Keratinocyte (primary cell): ENCODE results near the gene BEAN1. TPM values are rescaled to one million over a fixed set of nuclear protein-coding genes. Genes with fewer than 3 reads are reported as not detected.
"Not testable (repeated sequence)": the region's sequence is repeated elsewhere in the genome, so short reads cannot be mapped to it uniquely, and the experiment has no call there.

Source experiments
- DNase-seq: peaks from one replicate; pipeline ENCODE4 v3.0.0-alpha.2; 2011; ENCODE audit warnings: low read depth, missing footprints, low spot score
- FAIRE-seq: peaks from 2 replicates; lab custom pipeline; 2011; peaks lifted over from hg19 to GRCh38; lab: Jason Lieb, UNC
- H2AFZ ChIP-seq: 2 replicates; pipeline ENCODE4 v1.6.0; 2012; ENCODE audit warnings: low read length, control low read depth, inconsistent platforms; ENCODE audit not compliant: control insufficient read depth
- H3K27ac ChIP-seq: 2 replicates; pipeline ENCODE4 v1.5.1; 2011; ENCODE audit warnings: low read length; ENCODE audit not compliant: control insufficient read depth, insufficient read depth
- H3K27me3 ChIP-seq: 3 replicates; pipeline ENCODE4 v1.6.0; 2011; ENCODE audit warnings: low read length; ENCODE audit not compliant: control insufficient read depth, insufficient read depth; ENCODE audit errors: extremely low read depth
- H3K36me3 ChIP-seq, 2 experiments: 2 replicates in 1 of 2; 3 replicates in 1 of 2; pipeline ENCODE4 v1.5.1; 2011; ENCODE audit warnings: low read length in 2 of 2, mild to moderate bottlenecking in 1 of 2; ENCODE audit not compliant: control insufficient read depth in 2 of 2, insufficient read depth in 2 of 2; ENCODE audit errors: extremely low read depth in 1 of 2
- H3K4me1 ChIP-seq: 3 replicates; pipeline ENCODE4 v1.5.1; 2011; ENCODE audit warnings: low read length; ENCODE audit not compliant: control insufficient read depth, insufficient read depth; ENCODE audit errors: extremely low read depth
- H3K4me2 ChIP-seq: 3 replicates; pipeline ENCODE4 v1.6.0; 2011; ENCODE audit warnings: low read depth, low read length; ENCODE audit not compliant: control insufficient read depth, insufficient read depth; ENCODE audit errors: extremely low read depth
- H3K4me3 ChIP-seq, 3 experiments: fragments of 200-600 bp in 1 of 3; sonication (generic) in 1 of 3; 2 replicates in 2 of 3; 3 replicates in 1 of 3; pipeline ENCODE4 v1.5.1; 2011 to 2016; ENCODE audit warnings: low read length in 3 of 3, mild to moderate bottlenecking in 3 of 3, control low read depth in 2 of 3, inconsistent platforms in 1 of 3, low read depth in 1 of 3, mixed read lengths in 1 of 3, mixed run types in 1 of 3, moderate library complexity in 1 of 3; ENCODE audit not compliant: control insufficient read depth in 2 of 3, insufficient read depth in 2 of 3; ENCODE audit errors: extremely low read depth in 1 of 3
- H3K79me2 ChIP-seq: 2 replicates; pipeline ENCODE4 v1.6.0; 2012; ENCODE audit warnings: low read length; ENCODE audit not compliant: control insufficient read depth, insufficient read depth
- H3K9ac ChIP-seq: 3 replicates; pipeline ENCODE4 v1.6.0; 2011; ENCODE audit warnings: low read length; ENCODE audit not compliant: control insufficient read depth, insufficient read depth; ENCODE audit errors: extremely low read depth
- H3K9me1 ChIP-seq: 3 replicates; pipeline ENCODE4 v1.6.0; 2011; ENCODE audit warnings: low read length; ENCODE audit not compliant: control insufficient read depth, insufficient read depth; ENCODE audit errors: extremely low read depth
- H3K9me3 ChIP-seq: 2 replicates; pipeline ENCODE4 v1.5.1; 2012; ENCODE audit warnings: low read depth, low read length; ENCODE audit not compliant: control insufficient read depth
- H4K20me1 ChIP-seq: 3 replicates; pipeline ENCODE4 v1.6.0; 2011; ENCODE audit warnings: low read length; ENCODE audit not compliant: control insufficient read depth, insufficient read depth; ENCODE audit errors: extremely low read depth
- dilution Hi-C: fragments of 300-500 bp; cut with MboI; formaldehyde crosslinking; loops from one replicate; pipeline ENCODE4 v1.7.0; 2020; ENCODE audit warnings: low sequenced_read_pairs; ENCODE audit not compliant: extremely low pct_ligation_motif_present
- polyA plus RNA-seq, 5 experiments: library from polyadenylated mRNA; depleted of rRNA in 3 of 5; stranded (reverse) in 3 of 5; stranded (forward) in 1 of 5; unstranded in 1 of 5; fragments of >200 nt; gene quantifications; 1 replicate in 1 of 5; 2 replicates in 3 of 5; 3 replicates in 1 of 5; pipeline versions ENCODE4 v1.2.1 to v1.2.3, GENCODE V29; 2011 to 2012; ENCODE audit warnings: missing spikeins in 2 of 5, low read depth in 1 of 5, low replicate concordance in 1 of 5
- TF ChIP-seq, protein P1 (sequence below), 3 experiments: IDR thresholded peaks in 1 of 3; conservative IDR thresholded peaks in 1 of 3; optimal IDR thresholded peaks in 1 of 3; 2 replicates in 2 of 3; 3 replicates in 1 of 3; pipeline versions ENCODE3 to v1.5.1; 2011; ENCODE audit warnings: low read length in 3 of 3, mild to moderate bottlenecking in 3 of 3, moderate library complexity in 2 of 3, control low read depth in 1 of 3, inconsistent platforms in 1 of 3; ENCODE audit not compliant: insufficient read depth in 2 of 3; ENCODE audit errors: extremely low read depth in 1 of 3

The BEAN1 gene
- polyA plus RNA-seq, 1 donor (not counting 4 experiments of a cell fraction or from before 2014, with no cell fraction given), result 0.24 TPM

DNA sequence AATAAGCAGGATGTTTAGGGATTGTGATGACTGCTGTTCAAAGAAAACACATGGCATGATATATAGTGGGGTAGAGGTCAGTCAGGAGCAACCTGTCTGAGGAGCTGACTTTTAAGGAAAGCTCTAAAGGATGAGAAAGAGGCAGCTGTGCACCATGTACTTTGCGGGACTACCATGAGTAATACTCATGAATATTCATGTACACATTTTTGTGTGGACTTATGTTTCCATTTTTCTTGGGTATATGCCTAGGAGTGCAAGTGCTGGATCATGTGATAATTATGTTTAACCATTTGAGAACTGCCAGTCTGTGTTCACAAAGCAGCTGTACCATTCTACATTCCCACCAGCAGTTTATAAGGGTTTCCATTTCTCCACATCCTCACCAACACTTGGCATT, 35.8 kb downstream of the BEAN1 start:
- H3K36me3 ChIP-seq, result no peaks in the 10 kb centered on the region
- H3K79me2 ChIP-seq, result no peaks in the 10 kb centered on the region
- no peaks in the 10 kb centered on the region for H3K9me3 ChIP-seq
- no peak for DNase-seq
- no peak overlapping the region for H3K27ac ChIP-seq
- no peaks in the 10 kb centered on the region for H3K9me1 ChIP-seq
- peaks cover 27% of the 10 kb centered on the region for H3K27me3 ChIP-seq
- dilution Hi-C loops, result no loop called here
- H3K4me3 ChIP-seq, result no peak overlapping the region
- no peak overlapping the region for H2AFZ ChIP-seq
- TF ChIP-seq, protein P1, sequence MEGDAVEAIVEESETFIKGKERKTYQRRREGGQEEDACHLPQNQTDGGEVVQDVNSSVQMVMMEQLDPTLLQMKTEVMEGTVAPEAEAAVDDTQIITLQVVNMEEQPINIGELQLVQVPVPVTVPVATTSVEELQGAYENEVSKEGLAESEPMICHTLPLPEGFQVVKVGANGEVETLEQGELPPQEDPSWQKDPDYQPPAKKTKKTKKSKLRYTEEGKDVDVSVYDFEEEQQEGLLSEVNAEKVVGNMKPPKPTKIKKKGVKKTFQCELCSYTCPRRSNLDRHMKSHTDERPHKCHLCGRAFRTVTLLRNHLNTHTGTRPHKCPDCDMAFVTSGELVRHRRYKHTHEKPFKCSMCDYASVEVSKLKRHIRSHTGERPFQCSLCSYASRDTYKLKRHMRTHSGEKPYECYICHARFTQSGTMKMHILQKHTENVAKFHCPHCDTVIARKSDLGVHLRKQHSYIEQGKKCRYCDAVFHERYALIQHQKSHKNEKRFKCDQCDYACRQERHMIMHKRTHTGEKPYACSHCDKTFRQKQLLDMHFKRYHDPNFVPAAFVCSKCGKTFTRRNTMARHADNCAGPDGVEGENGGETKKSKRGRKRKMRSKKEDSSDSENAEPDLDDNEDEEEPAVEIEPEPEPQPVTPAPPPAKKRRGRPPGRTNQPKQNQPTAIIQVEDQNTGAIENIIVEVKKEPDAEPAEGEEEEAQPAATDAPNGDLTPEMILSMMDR (optimal IDR thresholded peaks at IDR 0.05 in 1 of 3, IDR thresholded peaks at IDR 0.05 in 1 of 3, conservative IDR thresholded peaks at IDR 0.05 in 1 of 3; ENCODE audit: extremely low read depth in 1 of 3, insufficient read depth in 2 of 3, low read length in 3 of 3), result no peak
- H3K4me2 ChIP-seq, result no peak overlapping the region
- H3K9ac ChIP-seq, result no peak overlapping the region
- peaks cover 1% of the 10 kb centered on the region for H3K4me1 ChIP-seq
- no peaks in the 10 kb centered on the region for H4K20me1 ChIP-seq
- FAIRE-seq, result no peak

DNA sequence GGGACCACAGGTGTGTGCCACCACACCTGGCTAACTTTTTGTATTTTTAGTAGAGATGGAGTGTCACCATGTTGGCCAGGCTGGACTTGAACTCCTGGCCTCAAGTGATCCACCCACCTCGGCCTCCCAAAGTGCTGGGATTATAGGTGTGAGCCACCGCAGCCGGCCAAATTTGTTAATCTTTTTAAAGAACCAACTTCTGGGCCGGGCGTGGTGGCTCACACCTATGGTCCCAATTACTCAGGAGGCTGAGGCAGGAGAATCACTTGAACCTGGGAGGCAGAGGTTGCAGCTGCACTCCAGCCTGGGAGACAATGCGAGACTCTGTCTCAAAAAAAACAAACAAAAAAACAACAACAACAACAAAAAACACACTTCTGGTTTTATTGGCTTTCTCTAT, 38.9 kb downstream of the BEAN1 start:
- H3K4me1 ChIP-seq, H3K4me3 ChIP-seq, H3K36me3 ChIP-seq, H2AFZ ChIP-seq, dilution Hi-C loops, H3K9me3 ChIP-seq, H3K4me2 ChIP-seq, DNase-seq, H3K79me2 ChIP-seq, H3K27ac ChIP-seq, H3K9ac ChIP-seq, H3K9me1 ChIP-seq, FAIRE-seq, H4K20me1 ChIP-seq: not testable (repeated sequence)
- peaks cover 11% of the 10 kb centered on the region for H3K27me3 ChIP-seq

DNA sequence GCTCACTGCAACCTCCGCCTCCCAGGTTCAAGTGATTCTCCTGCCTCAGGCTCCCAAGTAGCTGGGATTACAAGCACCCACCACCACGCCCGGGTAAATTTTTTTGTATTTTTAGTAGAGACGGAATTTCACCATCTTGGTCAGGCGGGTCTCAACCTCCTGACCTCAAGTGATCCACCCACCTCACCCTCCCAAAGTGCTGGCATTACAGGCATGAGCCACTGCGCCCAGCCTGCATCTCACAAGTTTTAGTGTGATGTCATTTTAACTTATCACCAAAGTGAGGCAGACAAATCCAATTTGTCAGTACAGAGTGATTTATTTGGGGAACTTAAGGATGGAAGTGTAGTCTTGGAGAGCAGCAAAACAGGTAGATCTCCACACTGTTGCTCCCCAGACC, 39.5 kb downstream of the BEAN1 start:
- H3K27ac ChIP-seq, H3K9ac ChIP-seq, H3K79me2 ChIP-seq, H4K20me1 ChIP-seq, H3K36me3 ChIP-seq, H3K27me3 ChIP-seq, dilution Hi-C loops, FAIRE-seq, H3K4me3 ChIP-seq, H3K4me1 ChIP-seq, H3K9me1 ChIP-seq, H3K9me3 ChIP-seq, H3K4me2 ChIP-seq, H2AFZ ChIP-seq, DNase-seq: not testable (repeated sequence)
